Measurements from ENCODE around the gene SIX3.

Gene SIX3

DNA sequence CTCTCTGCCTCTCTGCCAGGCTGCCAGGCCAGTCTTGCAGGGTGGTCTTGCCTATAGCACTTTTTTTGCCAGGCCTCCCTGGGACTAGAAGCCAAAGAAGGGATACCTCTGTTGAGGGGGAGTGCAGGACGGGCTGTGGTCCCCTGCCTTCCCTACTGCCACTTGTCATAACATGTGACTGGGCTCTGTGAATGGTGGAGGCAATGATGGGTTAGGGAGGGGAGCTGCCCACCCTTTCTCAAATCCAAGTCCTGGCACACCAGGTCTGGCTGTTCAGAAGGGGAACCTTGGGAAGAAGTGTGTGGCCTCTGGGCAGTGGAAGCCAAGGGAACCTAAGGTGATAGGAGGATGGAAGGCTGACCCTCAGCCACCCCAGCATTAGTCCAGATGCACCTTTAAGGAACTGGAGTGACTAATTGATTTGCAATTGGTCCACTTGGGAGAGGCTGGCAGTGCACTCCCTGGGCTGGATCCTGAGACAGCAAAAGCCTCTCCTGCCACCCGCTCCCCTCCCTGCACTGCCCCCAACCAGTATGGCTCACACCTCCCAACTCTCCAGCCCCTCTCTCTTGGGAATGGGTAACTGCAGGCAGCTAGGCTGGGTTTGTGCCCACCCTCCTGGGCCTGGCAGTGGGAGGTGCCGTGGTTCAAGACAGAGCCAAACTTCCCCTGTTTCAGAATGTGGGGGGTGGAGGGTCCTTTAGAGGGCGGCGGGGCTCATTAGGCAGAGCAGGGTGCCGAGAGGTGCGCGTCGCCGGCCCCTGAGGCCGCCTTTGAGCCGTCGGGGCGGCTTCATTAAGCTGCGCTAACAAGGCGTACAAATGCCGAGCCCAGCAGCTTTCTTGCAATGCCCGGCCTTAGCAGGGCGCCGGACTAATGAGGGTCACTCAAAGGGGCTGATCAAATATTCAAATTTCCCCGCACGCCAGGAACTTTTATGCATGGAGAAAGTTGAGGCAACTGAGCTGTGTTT lies 4.5 kb upstream of the SIX3 start:
- POLR2A ChIA-PET, result no interaction called here
- no peak for DNase-seq (ENCODE audit: extremely low spot score)
- TF ChIP-seq, protein P1, sequence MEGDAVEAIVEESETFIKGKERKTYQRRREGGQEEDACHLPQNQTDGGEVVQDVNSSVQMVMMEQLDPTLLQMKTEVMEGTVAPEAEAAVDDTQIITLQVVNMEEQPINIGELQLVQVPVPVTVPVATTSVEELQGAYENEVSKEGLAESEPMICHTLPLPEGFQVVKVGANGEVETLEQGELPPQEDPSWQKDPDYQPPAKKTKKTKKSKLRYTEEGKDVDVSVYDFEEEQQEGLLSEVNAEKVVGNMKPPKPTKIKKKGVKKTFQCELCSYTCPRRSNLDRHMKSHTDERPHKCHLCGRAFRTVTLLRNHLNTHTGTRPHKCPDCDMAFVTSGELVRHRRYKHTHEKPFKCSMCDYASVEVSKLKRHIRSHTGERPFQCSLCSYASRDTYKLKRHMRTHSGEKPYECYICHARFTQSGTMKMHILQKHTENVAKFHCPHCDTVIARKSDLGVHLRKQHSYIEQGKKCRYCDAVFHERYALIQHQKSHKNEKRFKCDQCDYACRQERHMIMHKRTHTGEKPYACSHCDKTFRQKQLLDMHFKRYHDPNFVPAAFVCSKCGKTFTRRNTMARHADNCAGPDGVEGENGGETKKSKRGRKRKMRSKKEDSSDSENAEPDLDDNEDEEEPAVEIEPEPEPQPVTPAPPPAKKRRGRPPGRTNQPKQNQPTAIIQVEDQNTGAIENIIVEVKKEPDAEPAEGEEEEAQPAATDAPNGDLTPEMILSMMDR (IDR thresholded peaks at IDR 0.05; ENCODE audit: control extremely low read depth, extremely low read depth, low read depth, missing control alignments), result no peak
- CTCF ChIA-PET, result interaction anchor here (1.6 to 1.7 kb wide), 2 partner anchors 18 to 19 kb away, joined by 5 to 6 read pairs; no protein-coding TSS in a partner anchor

DNA sequence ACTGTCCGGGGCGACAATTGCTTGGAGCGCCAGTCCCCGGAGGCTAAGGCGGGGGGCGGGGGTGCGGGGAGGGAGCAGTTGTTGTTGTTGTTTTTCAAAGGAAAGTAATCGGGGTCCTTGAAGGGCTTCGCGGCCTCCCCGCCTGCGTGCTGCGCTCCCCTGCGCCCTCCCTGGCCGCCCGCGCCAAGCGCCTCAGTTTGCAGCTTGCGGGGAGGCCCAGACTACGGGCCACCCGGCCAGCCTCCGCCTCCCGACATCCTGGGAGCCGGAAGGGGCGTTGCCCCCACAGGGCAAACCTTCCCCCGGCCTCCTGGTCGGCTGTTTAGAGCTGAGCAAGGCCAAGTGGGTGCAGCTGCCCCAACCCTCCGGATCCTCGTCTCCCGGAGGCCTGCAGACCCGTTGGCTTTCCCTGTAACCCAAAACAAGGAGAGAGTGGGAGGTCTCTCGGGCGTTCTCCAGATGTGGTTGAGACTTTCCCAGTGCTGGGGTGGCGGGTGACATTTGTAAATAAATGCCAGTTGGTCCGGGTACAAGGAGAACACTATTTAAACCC lies 3.7 kb upstream of the SIX3 start:
- ChIA-PET CTCF (interaction anchor here (1.6 kb wide), 1 partner anchor 17 kb away, joined by 6 read pairs; no protein-coding TSS in a partner anchor), POLR2A (no interaction called here)
- TF ChIP-seq, protein P1 (IDR thresholded peaks at IDR 0.05; ENCODE audit: control extremely low read depth, extremely low read depth, low read depth, missing control alignments), result no peak
- DNase-seq (ENCODE audit: extremely low spot score), result peak; percentile 67

DNA sequence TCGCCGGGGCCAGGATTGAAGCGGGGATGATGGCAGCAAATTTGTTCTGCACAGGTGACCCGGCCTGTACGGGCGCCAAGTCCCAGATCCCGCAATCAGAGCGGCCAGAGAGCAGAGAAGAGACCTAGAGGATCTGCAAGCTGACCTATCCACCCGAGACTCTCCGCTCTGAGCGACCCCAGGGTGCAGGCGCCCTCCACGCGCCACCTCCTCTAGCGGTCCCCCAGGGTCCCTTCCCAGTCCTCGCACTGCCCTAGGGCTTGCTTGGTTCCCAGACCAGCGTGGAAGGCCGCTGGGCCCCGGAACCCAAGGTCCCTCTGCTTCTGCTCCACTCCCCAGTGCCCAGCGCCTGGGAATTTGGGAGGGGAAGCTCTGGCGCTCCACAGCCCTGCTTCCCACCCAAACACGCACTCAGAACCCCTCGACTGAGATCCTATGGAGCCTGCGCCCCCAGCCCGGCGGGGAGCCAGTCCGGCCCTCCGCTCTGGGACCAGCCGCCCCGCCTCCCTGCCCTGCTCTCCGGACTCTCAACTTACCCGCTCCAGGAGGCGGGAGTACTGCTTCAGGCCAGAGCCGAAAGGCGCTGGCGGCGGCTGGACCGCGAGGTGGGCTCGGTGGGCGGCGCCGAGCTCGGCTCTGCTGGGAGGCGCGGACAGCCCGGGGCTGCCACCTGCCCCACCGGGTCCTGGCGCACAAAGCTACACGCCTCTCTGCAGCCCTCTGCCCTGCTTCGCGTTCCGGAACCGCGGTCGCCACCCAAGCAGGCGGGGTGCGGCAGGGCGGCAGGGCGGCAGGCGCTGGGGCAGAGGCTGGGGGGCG lies 3.0 kb upstream of the SIX3 start:
- ChIA-PET CTCF (interaction anchor here (1.3 to 1.6 kb wide), 2 partner anchors 11 to 16 kb away, joined by 3 to 6 read pairs; no protein-coding TSS in a partner anchor), POLR2A (no interaction called here)
- TF ChIP-seq, protein P1 (IDR thresholded peaks at IDR 0.05; ENCODE audit: control extremely low read depth, extremely low read depth, low read depth, missing control alignments), result no peak
- no peak for DNase-seq (ENCODE audit: extremely low spot score)

DNA sequence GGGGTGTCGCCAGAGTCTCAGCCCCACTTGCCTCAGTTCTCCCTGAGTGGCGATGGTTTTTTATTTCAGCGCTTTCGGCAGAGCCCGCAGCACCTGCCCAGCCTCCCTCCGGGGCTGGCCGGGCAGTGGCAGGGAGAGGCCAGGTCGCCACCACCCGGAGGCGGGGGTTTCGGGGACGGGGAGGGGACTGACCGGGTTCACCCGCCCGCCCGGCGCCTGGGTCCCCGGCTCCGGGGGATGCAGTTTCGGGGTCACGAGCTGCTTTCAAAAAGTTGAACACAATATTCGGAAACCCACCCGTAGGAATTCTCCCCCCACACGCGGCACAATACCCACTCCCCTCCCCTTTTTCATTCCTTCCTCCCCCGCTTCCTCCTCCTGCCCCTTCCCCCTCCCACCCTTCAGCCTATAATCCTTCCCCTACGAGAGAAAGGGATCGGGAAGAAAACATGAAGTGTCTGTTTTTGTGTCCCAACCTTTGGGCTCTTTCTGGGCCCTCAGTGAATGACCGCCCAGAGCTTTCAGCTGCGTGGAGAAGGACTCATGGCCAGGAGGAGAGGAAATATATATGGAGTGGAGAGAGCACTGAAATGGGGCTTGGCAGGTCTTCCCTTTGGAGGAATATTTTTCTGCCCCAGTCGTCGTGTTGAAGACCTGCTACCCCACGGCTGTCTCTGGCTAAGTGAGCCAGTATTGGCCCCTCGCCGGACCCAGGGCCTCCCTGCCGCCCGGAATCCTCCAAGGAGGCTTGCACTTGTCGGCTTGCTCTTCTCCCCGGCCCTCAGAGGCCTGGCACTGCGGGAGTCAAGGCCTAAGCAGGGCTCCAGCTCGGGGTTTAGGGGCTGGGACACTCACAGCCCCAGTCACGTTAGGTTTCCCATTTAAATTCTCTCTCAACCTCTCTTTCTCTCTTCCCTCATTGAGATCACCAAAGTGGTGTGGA lies 2.1 kb upstream of the SIX3 start:
- POLR2A ChIA-PET, result no interaction called here
- no peak for DNase-seq (ENCODE audit: extremely low spot score)
- TF ChIP-seq, protein P1 (IDR thresholded peaks at IDR 0.05; ENCODE audit: control extremely low read depth, extremely low read depth, low read depth, missing control alignments), result no peak
- CTCF ChIA-PET, result interaction anchor here (0.9 to 1.3 kb wide), 3 partner anchors 12 to 460 kb away, joined by 3 read pairs; no protein-coding TSS in a partner anchor

DNA sequence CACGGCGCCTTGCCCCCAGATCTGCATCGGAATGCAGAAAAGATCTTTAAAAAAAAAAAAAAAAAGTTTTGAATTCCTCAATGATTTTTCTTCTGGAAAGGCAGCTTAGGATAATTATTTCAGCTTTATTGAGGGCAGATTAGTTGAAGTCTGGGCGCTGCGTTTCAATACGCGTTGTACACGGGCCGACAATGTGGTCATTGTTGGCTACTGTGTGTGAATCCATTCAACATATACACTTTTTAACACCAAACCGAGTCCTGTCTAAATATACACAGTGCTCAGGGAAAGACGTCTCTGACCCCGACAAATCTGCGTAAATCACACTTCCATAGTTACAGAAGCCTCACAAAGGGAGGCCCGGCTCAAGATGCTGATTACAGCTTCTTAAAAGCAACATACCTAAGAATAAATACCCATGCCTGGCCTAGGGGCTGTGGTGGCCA lies 1.4 kb upstream of the SIX3 start:
- DNase-seq (ENCODE audit: extremely low spot score), result no peak
- TF ChIP-seq, protein P1 (IDR thresholded peaks at IDR 0.05; ENCODE audit: control extremely low read depth, extremely low read depth, low read depth, missing control alignments), result no peak
- POLR2A ChIA-PET, result no interaction called here
- CTCF ChIA-PET, result interaction anchor here (0.9 to 1.3 kb wide), 2 partner anchors 16 to 461 kb away, joined by 3 read pairs; no protein-coding TSS in a partner anchor

All from GM10248 (cell line).